ENCODE measurements around the gene CALU. TPM values are rescaled to one million over a fixed set of nuclear protein-coding genes. Genes with fewer than 3 reads are reported as not detected.

CALU gene
- total RNA-seq, 1 experiment from 2014 or later = 168 TPM

DNA sequence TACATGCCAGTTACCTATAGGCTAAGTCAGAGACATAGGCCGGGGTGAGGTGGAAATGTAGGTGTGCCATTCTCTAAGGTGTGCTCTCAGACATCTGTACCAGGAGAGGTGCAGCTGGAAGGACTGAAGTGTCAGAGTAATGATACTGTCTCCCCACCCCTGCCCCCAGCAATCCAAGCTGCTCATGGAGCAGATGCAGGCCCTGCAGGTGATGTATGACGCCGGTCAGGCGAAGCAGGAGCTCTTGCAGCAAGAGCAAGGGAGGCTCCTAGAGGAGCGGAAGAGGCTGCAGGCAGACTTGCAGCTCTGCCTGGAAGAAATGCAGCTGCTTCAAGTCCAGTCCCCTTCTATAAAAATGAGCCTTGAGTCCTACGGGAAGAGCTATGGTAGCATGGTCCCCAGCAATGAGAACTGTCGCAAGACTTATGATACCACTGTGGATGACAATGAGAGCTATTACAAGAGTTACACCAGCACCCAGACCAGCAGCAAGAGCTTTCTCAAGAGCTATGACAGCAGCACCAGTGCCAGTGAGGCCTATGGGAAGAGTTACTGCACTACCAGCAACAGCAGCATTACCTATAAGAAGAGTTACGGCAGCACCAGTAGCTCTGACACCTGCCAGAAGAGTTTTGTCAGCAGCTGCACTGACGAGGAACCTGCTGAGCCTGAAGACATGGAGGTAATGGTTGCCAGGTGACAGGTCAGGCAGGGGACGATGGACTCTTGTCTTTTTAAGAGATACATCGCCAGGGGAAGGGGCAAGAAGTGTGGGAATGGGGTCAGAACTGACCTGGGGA lies 72.7 kb downstream of the CALU start:
- no peak overlapping the region for H3K27ac ChIP-seq (ENCODE audit: insufficient read length, low read depth, low read length)
- no peak overlapping the region for H4K8ac ChIP-seq (replicated peaks; ENCODE audit: insufficient read length, low read depth, low read length)
- H2BK12ac ChIP-seq (ENCODE audit: insufficient read length, low read depth, low read length) = no peak overlapping the region
- Mint-ChIP-seq H3K36me3 (ENCODE audit: insufficient read depth in 1 of 3, low read depth in 3 of 3) (peaks cover 3 to 39% (median 14%) of the 10 kb centered on the region in 3 experiments; a peak in 6 of 7 replicates), H3K4me1 (peaks cover 0 to 6% of the 10 kb centered on the region in 2 experiments; a peak in 3 of 4 replicates), H3K27me3 (ENCODE audit: low read depth) (no peaks in the 10 kb centered on the region), H3K4me3 (no peak overlapping the region), H3K9me3 (no peaks in the 10 kb centered on the region), H3K27ac (no peak overlapping the region)
- TF ChIP-seq, protein P1, sequence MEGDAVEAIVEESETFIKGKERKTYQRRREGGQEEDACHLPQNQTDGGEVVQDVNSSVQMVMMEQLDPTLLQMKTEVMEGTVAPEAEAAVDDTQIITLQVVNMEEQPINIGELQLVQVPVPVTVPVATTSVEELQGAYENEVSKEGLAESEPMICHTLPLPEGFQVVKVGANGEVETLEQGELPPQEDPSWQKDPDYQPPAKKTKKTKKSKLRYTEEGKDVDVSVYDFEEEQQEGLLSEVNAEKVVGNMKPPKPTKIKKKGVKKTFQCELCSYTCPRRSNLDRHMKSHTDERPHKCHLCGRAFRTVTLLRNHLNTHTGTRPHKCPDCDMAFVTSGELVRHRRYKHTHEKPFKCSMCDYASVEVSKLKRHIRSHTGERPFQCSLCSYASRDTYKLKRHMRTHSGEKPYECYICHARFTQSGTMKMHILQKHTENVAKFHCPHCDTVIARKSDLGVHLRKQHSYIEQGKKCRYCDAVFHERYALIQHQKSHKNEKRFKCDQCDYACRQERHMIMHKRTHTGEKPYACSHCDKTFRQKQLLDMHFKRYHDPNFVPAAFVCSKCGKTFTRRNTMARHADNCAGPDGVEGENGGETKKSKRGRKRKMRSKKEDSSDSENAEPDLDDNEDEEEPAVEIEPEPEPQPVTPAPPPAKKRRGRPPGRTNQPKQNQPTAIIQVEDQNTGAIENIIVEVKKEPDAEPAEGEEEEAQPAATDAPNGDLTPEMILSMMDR (conservative IDR thresholded peaks at IDR 0.05) = no peak
- no peak overlapping the region for H3T11ph ChIP-seq (ENCODE audit: low read length)
- no peak overlapping the region for H3K56ac ChIP-seq (ENCODE audit: insufficient read length, low read depth, low read length)
- H4K91ac ChIP-seq (ENCODE audit: insufficient read length, low read depth, low read length) = no peak overlapping the region
- H3K4me1 ChIP-seq (ENCODE audit: insufficient read depth, low read length) = 0 out of 2 replicates have a peak, but pooled peaks cover 3% of the 10 kb centered on the region
- no peak overlapping the region; the same call in 1 of the 2 replicates for H3K14ac ChIP-seq (ENCODE audit: insufficient read depth, low read length)
- H2BK15ac ChIP-seq (ENCODE audit: low read depth, low read length) = no peak overlapping the region
- WGBS (ENCODE audit: extremely low coverage, insufficient read length, low lambda C conversion rate) = no CpG with 5 or more reads among the region's 11 CpGs
- no peak overlapping the region for H2BK20ac ChIP-seq (ENCODE audit: low read depth, low read length, poor library complexity, severe bottlenecking)
- H4K5ac ChIP-seq (ENCODE audit: insufficient read length, low read depth, low read length) = no peak overlapping the region
- no peaks in the 10 kb centered on the region for H3K79me1 ChIP-seq (ENCODE audit: insufficient read depth, low read depth, low read length, poor library complexity, severe bottlenecking)
- no peaks in the 10 kb centered on the region for H4K20me1 ChIP-seq (ENCODE audit: control insufficient read depth, insufficient read depth, insufficient read length)
- H3K4ac ChIP-seq (ENCODE audit: low read depth, low read length) = no peak overlapping the region
- no peak for DNase-seq
- no peaks in the 10 kb centered on the region for H3K9me3 ChIP-seq (ENCODE audit: control insufficient read depth, low read depth, low read length)
- H3K23me2 ChIP-seq (ENCODE audit: insufficient read length, low read depth, low read length, poor library complexity, severe bottlenecking) = no peaks in the 10 kb centered on the region
- H3K23ac ChIP-seq (ENCODE audit: insufficient read length, low read depth, low read length) = no peak overlapping the region
- no peaks in the 10 kb centered on the region for H3K79me2 ChIP-seq (ENCODE audit: insufficient read depth, low read length)
- no peak overlapping the region for H3K4me2 ChIP-seq (ENCODE audit: insufficient read depth, insufficient read length, low read length)
- no peaks in the 10 kb centered on the region for H3K27me3 ChIP-seq (ENCODE audit: insufficient read depth, low read length)
- H3K9ac ChIP-seq (ENCODE audit: extremely low read depth, insufficient read length, low read length) = no peak overlapping the region
- no peak overlapping the region for H2BK120ac ChIP-seq (ENCODE audit: low read depth, low read length, poor library complexity, severe bottlenecking)
- no peak overlapping the region for H2AK5ac ChIP-seq (ENCODE audit: insufficient read length, low read length)
- no peak overlapping the region for H2AFZ ChIP-seq (ENCODE audit: low read length)
- H3K18ac ChIP-seq (ENCODE audit: insufficient read length, low read depth, low read length) = no peak overlapping the region
- H2BK5ac ChIP-seq (ENCODE audit: insufficient read length, low read length) = no peak overlapping the region

Data from H9 (cell line).